ENCODE results near the gene OPA3. TPM values are rescaled to one million over a fixed set of nuclear protein-coding genes. Genes with fewer than 3 reads are reported as not detected.
A peak's percentile ranks its signal among the peaks of the same experiment; 100 is the strongest.

Gene OPA3
- total RNA-seq, 1 experiment from 2014 or later: 10.1 TPM

GRCh38 chr19:45496349-45496953, 88.2 kb downstream of the OPA3 start:
- Mint-ChIP-seq H3K36me3 (peaks cover 3% of the 10 kb centered on the region; the same call in 1 of the 2 replicates), H3K27ac (no peak overlapping the region), H3K9me3 (no peaks in the 10 kb centered on the region), H3K4me3 (peak overlapping the region; percentile 63), H3K4me1 (peaks cover 43% of the 10 kb centered on the region), H3K27me3 (ENCODE audit: low read depth) (peaks cover 39% of the 10 kb centered on the region)
- ChIA-PET CTCF (interaction anchor here (0.6 to 9.1 kb wide), 12 partner anchors 11 to 195 kb away, joined by 3 to 145 read pairs (median 6); partner anchors contain the start of genes QPCTL, SNRPD2 and VASP), POLR2A (interaction anchor here (0.6 to 1.6 kb wide), 3 partner anchors 9 to 101 kb away, joined by 3 to 4 read pairs (median 3); partner anchors contain the start of gene FOSB)
- ATAC-seq: peak; percentile 1
- DNase-seq (ENCODE audit: low spot score): peak; percentile 84
- peak; percentile 57; the same call in 1 of the 2 replicates for TF ChIP-seq ESRRA (CRISPR knock-in tag; IDR thresholded peaks at IDR 0.05; ENCODE audit: borderline replicate concordance)
- 0 out of 2 replicates have a peak, but pooled peaks have one; percentile 47 for TF ChIP-seq HMGXB4 (CRISPR knock-in tag; IDR thresholded peaks at IDR 0.05)
- TF ChIP-seq ATF3 (CRISPR knock-in tag; conservative IDR thresholded peaks at IDR 0.05): no peak
- TF ChIP-seq FOXP4 (CRISPR knock-in tag; IDR thresholded peaks at IDR 0.05): peak; percentile 96
- TF ChIP-seq IRF2 (CRISPR knock-in tag; IDR thresholded peaks at IDR 0.05; ENCODE audit: borderline replicate concordance, low read depth): 0 out of 2 replicates have a peak, but pooled peaks have one; percentile 64
- TF ChIP-seq NFE2L1 (CRISPR knock-in tag; IDR thresholded peaks at IDR 0.05): peak; percentile 77
- no peak for TF ChIP-seq CTCF (IDR thresholded peaks at IDR 0.05)
- peak; percentile 84; the same call in 1 of the 2 replicates for TF ChIP-seq KAT7 (CRISPR knock-in tag; IDR thresholded peaks at IDR 0.05; ENCODE audit: borderline replicate concordance)
- TF ChIP-seq CBFB (CRISPR knock-in tag; IDR thresholded peaks at IDR 0.05; ENCODE audit: low read depth): peak; percentile 50; the same call in 1 of the 2 replicates
- no peak for TF ChIP-seq USF2 (CRISPR knock-in tag; IDR thresholded peaks at IDR 0.05)
- no peak for TF ChIP-seq ATF2 (CRISPR knock-in tag; IDR thresholded peaks at IDR 0.05; ENCODE audit: borderline replicate concordance, low read depth)
- peak; percentile 68; the same call in 1 of the 2 replicates for TF ChIP-seq USF1 (CRISPR knock-in tag; IDR thresholded peaks at IDR 0.05)
- peak; percentile 60 for TF ChIP-seq SP1 (CRISPR knock-in tag; conservative IDR thresholded peaks at IDR 0.05)
- peak; percentile 31; the same call in 1 of the 2 replicates for TF ChIP-seq E2F1 (CRISPR knock-in tag; IDR thresholded peaks at IDR 0.05)
- peak; percentile 94 for TF ChIP-seq TEAD1 (CRISPR knock-in tag; IDR thresholded peaks at IDR 0.05)
- no peak for TF ChIP-seq ZNF671 (CRISPR knock-in tag; IDR thresholded peaks at IDR 0.05)
- TF ChIP-seq ZNF232 (CRISPR knock-in tag; IDR thresholded peaks at IDR 0.05): peak; percentile 96
- TF ChIP-seq E2F5 (CRISPR knock-in tag; IDR thresholded peaks at IDR 0.05): peak; percentile 79; the same call in 1 of the 2 replicates
- no peak for TF ChIP-seq ZNF423 (CRISPR knock-in tag; IDR thresholded peaks at IDR 0.05)
- TF ChIP-seq TP53 (CRISPR knock-in tag; IDR thresholded peaks at IDR 0.05): peak; percentile 72; the same call in 1 of the 2 replicates
- TF ChIP-seq AFF4 (CRISPR knock-in tag; IDR thresholded peaks at IDR 0.05; ENCODE audit: borderline replicate concordance): no peak

Data from WTC11 (cell line).